ENCODE data around the gene ELL2. TPM values are rescaled to one million over a fixed set of nuclear protein-coding genes. Genes with fewer than 3 reads are reported as not detected.

Gene ELL2
- total and polyA plus RNA-seq, 11 donors = 6.7 to 74.5 (median 31.1) TPM

DNA sequence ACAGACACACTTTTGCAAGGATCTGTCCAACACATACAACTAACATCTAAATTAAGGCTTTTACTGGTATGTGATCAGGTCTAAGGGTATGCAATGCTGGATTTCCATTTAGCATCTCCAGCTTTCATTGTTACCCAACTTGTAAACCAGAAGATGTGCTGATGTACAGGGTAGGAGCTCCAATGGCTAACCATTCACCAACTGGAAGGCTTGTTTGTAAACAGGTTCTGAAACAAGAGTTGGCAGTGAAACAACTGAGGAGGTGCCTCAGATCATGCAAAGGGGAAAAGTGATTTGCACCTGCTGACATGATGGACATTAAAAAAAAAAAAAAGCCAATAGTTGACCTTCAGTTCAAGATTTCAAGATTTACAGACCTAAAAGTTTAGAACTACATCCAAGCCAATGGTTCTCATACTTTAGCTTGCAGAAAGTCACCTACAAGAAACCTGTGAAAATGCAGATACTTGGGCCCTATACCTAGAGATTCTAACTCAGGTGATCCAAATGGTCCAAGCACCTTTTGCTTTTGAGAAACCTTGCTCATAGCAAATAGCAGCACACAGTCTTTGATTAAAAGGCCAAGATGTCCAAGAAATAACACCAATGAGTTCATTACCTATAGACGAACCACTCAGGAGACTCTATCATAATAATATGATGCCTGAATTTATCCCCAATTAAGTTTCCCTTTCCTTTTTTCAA lies 75.2 kb downstream of the ELL2 start:
- ATAC-seq (no peak), DNase-seq (no peak)
- TF ChIP-seq, protein P1, sequence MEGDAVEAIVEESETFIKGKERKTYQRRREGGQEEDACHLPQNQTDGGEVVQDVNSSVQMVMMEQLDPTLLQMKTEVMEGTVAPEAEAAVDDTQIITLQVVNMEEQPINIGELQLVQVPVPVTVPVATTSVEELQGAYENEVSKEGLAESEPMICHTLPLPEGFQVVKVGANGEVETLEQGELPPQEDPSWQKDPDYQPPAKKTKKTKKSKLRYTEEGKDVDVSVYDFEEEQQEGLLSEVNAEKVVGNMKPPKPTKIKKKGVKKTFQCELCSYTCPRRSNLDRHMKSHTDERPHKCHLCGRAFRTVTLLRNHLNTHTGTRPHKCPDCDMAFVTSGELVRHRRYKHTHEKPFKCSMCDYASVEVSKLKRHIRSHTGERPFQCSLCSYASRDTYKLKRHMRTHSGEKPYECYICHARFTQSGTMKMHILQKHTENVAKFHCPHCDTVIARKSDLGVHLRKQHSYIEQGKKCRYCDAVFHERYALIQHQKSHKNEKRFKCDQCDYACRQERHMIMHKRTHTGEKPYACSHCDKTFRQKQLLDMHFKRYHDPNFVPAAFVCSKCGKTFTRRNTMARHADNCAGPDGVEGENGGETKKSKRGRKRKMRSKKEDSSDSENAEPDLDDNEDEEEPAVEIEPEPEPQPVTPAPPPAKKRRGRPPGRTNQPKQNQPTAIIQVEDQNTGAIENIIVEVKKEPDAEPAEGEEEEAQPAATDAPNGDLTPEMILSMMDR (IDR thresholded peaks at IDR 0.05) = no peak
- TF ChIP-seq POLR2A (IDR thresholded peaks at IDR 0.05) = no peak
- WGBS, 4 donors = 95 to 99% (median 98%) methylated on average over 1 of the region's 1 CpG
- H3K4me3 ChIP-seq = no peak overlapping the region
- H3K9me3 ChIP-seq = no peaks in the 10 kb centered on the region
- peaks cover 0 to 65% (median 35%) of the 10 kb centered on the region in 9 donors for H3K36me3 ChIP-seq
- intact Hi-C loops (cut with DNase I) = no loop called here
- H3K4me1 ChIP-seq = peaks cover 0 to 19% (median 0%) of the 10 kb centered on the region in 12 donors
- no peaks in the 10 kb centered on the region for H3K27me3 ChIP-seq
- no peak overlapping the region for H3K27ac ChIP-seq

GRCh38 chr5:95884511-95884910 lies 77.1 kb downstream of the ELL2 start:
- ATAC-seq (no peak), DNase-seq (no peak)
- no peaks in the 10 kb centered on the region for H3K9me3 ChIP-seq
- H3K27me3 ChIP-seq = no peaks in the 10 kb centered on the region
- H3K4me1 ChIP-seq = peaks cover 0 to 19% (median 0%) of the 10 kb centered on the region in 12 donors
- H3K27ac ChIP-seq = no peak overlapping the region
- peaks cover 0 to 45% (median 17%) of the 10 kb centered on the region in 9 donors for H3K36me3 ChIP-seq
- TF ChIP-seq POLR2A (IDR thresholded peaks at IDR 0.05) = no peak
- TF ChIP-seq, protein P1 (IDR thresholded peaks at IDR 0.05) = no peak
- intact Hi-C loops (cut with DNase I) = no loop called here
- WGBS, 4 donors = 61 to 84% (median 79%) methylated on average over 1 of the region's 1 CpG
- no peak overlapping the region for H3K4me3 ChIP-seq

GRCh38 chr5:95884017-95884325 lies 77.7 kb downstream of the ELL2 start:
- peaks cover 0 to 19% (median 0%) of the 10 kb centered on the region in 12 donors for H3K4me1 ChIP-seq
- peaks cover 0 to 40% (median 12%) of the 10 kb centered on the region in 9 donors for H3K36me3 ChIP-seq
- TF ChIP-seq, protein P1 (IDR thresholded peaks at IDR 0.05) = no peak
- TF ChIP-seq POLR2A (IDR thresholded peaks at IDR 0.05) = no peak
- intact Hi-C loops (cut with DNase I) = no loop called here
- H3K4me3 ChIP-seq = no peak overlapping the region
- 73 to 79% (median 76%) methylated on average over 4 of the region's 4 CpGs for WGBS, 4 donors
- ATAC-seq = peak in 1 of 4 donors; percentile 27
- no peaks in the 10 kb centered on the region for H3K27me3 ChIP-seq
- no peak overlapping the region for H3K27ac ChIP-seq
- H3K9me3 ChIP-seq = no peaks in the 10 kb centered on the region
- DNase-seq = no peak

GRCh38 chr5:95883185-95884016 lies 78.2 kb downstream of the ELL2 start:
- Histone ChIP-seq H3K27me3 (no peaks in the 10 kb centered on the region), H3K27ac (no peak overlapping the region), H3K4me3 (no peak overlapping the region), H3K4me1 (peaks cover 0 to 19% (median 0%) of the 10 kb centered on the region in 12 donors), H3K9me3 (no peaks in the 10 kb centered on the region), H3K36me3 (peaks cover 0 to 34% (median 6%) of the 10 kb centered on the region in 9 donors)
- intact Hi-C loops (cut with DNase I) = no loop called here
- WGBS, 4 donors = 76 to 81% (median 80%) methylated on average over 3 to 4 of the region's 4 CpGs
- no peak for DNase-seq
- peak in 2 of 4 donors; percentile 9 to 44 for ATAC-seq
- no peak for TF ChIP-seq POLR2A (IDR thresholded peaks at IDR 0.05)
- TF ChIP-seq, protein P1 (IDR thresholded peaks at IDR 0.05) = no peak

Measured in heart left ventricle (tissue), 16 donors.